HG03520 (cell line): ENCODE results near the gene GNG7.
"Not testable (repeated sequence)": the region's sequence is repeated elsewhere in the genome, so short reads cannot be mapped to it uniquely, and the experiment has no call there.

ENCODE experiments used
- ATAC-seq: cut with Tn5 transposase; IDR thresholded peaks from one replicate; pipeline ENCODE4 v1.9.1; 2021; ENCODE audit warnings: mild to moderate bottlenecking, moderate library complexity; ENCODE audit not compliant: unreplicated experiment

Gene GNG7

DNA sequence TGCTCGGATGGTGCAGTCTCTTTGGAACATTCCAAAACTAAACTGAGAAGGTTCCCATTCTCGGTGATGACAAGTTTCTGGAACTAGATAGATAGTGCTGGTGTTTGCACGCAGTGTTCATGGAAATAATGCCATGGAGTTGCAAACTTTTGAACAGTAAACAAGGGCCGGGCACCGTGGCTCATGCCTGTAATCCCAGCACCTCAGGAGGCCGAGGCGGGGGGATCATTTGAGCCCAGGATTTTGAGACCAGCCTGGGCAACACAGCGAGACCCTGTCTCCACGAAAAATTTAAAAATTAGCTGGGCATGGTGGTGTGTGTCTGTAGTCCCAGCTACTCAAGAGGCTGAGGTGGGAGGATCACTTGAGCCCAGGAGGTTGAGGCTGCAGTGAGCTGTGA is 95.7 kb downstream of the GNG7 start:
- ATAC-seq = not testable (repeated sequence)

DNA sequence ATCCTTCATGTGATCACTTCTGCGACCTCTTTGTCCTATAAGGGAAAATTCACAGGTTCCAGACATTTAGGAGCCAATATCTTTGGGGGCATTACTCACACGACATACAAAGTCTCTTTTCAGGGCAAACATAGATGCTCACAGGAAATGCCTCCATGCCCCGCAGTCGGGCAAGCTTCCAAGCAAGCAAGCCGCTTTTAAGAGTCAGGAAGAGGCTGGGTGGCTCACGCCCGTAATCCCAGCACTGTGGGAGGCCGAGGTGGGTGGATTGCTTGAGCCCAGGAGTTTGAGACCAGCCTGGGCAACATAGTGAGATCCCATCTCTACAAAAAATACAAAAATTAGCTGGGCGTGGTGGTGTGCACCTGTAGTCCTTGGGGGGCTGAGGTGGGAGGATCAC is 96.6 kb downstream of the GNG7 start:
- ATAC-seq = not testable (repeated sequence)

DNA sequence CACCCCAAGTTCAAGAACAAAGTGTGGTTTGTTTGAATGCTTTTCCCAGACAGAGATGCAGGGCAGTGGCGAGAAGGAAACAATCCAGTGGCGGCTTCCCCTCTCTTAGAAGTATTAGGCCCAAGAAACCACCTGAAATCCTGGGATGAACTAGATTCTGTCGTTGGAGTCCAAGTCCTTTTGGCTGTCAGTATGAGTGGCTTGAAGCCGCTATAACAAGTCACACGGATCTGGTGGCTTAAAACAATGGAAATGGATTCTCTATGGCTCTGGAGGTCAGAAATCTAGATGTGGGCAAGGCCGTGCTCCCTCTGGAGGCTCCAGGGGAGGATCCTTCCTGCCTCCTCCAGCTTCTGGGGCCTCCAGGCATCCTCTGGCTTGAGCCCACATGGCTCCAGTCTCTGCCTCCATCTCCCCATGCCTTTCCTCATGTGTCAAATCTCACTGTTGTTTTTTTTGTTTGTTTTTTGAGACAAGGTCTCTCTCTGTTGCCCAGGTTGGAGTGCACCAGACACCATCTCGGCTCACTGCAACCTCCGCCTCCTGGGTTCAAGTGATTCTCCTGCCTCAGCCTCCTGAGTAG is 97.7 kb downstream of the GNG7 start:
- no peak for ATAC-seq

DNA sequence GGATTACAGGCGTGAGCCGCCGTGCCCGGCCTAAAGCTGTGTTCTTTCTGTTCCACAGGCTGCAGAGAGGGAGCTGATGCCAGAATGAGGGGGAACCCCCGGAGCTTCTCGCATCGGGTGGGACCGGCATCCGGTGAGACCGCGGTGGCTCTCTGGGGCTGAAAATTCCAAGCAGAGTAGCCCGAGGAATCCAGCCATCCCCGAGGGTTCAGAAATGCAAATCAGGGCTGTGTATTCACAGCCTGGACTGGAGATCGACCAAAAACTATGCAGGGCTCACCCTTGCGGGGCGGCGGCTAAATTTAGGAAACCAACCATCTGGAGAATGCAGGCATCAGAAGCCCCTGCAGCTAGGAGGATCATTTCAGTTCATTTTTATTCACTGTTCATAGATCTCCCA is 99.2 kb downstream of the GNG7 start:
- ATAC-seq = no peak

DNA sequence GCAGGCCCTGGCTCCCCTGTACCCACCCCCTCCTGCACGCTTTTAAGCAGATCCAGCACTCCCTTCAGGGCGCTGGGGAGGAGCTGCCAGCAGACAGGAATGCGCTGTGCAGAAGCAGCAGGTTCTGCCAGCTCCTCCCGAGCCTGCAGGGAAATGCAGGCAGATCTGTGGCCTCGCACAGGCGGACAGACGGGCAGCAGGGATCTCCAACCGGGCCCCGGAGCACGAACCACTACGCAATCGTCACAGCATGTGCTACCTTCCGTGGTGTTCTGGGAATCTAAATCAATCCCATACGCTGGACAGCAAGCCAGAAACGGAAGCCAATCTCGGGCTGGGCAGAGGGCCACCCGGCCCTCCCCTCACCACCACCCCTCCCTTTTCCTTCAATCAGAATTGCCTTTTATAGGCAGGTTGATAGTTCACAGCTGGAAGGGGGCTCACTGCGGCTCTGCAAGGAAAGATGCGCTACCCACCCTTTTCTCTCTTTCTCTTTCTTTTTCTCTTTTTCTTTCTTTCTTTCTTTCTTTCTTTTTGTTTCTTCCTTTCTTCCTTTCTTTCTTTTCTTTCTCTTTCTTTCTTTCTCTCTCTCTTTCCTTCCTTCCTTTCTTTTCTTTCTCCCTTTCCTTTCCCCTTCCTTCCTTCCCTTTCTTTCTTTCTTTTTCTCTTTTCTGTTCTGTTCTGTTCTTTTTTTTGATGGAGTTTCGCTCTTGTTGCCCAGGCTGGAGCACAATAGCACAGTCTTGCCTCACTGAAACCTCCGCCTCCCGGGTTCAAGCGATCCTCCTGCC is 99.9 kb downstream of the GNG7 start:
- no peak for ATAC-seq

DNA sequence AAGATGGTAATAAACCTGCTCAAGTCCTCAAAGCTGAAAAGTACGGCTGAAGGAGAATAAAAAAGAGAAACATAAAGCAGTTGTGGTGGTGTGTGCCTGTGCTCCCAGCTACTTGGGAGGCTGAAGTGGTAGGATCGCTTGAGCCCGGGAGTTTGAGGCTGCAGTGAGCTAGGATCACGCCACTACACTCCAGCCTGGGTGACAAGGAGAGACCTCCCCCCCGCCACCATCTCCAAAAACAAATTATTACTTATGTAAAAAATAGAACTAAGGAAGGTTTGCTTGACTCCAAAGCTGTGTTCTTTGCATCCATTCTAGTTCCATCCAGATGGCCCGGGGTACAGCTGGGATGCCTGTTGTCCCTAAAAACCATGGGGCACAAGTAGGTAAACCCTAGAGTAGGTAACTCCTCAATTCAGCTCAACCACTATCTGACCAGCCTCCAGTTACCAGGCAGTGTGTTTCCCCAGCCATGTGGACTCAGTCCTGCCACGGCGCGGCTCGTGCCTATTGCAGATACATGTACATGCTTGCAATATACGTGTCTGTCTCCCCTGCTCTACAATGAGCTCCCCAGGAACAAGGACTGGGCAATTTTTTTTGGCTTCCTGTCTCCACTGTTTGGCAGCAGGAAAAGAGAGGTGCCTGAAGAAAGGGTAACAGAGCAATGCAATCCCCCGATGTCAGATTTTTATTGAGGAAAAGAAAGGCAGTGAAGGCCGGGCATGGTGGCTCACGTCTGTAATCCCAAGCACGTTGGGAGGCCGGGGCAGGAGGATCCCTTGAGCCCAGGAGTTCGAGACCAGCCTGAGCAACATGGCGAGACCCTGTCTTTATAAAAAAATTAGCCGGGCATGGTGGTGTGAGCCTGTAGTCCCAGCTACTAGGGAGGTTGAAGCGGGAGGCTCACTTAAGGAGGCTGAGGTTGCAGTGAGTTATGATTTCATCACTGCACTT is 101.3 kb downstream of the GNG7 start:
- no peak for ATAC-seq

DNA sequence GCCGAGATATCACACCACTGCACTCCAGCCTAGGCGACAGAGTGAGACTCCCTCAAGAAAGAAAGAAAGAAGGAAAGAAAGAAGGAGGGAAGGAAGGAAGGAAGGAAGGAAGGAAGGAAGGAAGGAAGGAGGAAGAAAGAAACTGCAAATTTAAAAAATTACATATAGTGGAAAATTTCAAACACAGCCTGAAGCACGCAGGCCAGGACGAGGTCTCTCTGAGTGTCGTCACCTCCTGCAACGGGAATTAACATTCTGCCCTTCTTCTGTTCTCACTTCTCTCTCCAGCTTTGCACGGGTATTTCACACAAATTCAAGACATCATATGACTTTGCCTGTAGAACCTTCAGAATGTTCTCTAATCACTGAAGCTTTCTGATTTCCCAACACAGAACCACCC is 108.2 kb downstream of the GNG7 start:
- ATAC-seq = no peak

DNA sequence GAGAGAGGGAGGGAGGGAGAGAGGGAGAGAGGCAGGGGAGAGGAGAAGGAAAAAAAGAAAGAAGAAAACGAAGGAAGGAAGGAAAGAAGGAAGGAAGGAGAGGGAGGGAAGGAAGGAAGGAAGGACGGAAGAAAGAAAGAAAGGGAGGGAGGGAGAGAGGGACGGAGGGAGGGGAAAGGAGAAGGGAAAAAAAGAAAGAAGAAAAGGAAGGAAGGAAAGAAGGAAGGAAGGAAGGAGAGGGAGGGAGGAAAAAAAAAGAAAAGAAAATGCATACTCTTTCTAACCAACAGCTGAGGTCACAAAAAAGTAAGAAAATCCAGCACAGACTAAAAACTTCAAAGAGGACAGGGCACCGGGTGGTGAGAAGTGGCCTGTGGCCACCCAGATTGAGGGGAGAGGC is 109.7 kb downstream of the GNG7 start:
- ATAC-seq = no peak

DNA sequence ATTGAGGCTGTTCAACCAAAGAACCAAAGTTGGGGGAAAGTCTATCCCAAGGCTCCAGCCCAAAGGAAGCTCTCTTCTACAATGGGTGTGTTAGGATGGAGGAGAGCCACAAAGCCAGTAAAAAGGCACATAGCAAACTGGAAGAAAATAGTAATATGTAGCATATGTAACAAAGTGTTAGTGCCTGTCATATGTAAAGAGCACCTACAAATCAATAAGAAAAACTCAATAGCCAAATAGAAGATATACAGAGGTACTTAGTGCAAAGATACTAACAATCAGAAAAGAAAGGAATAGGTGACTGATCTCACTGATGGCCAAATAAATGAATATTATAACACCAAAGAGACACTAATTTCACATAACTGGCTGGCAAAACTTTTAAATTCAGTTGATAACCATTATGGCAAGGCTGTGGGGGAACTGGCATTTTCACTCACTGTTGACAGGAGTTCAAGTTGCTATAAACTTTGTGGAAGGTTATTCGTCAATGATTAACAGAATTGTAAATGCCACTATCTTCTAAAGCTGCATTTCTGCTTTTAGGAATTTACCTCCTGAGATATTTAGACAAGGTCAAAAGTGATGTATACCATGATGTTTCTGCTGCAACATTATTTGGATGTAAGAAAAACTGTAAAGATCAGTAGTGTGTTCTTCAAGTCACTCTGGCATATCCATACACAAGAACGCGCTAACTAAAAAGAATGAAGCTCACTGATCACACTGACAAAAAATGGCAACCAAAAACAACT is 110.8 kb downstream of the GNG7 start:
- ATAC-seq = no peak

DNA sequence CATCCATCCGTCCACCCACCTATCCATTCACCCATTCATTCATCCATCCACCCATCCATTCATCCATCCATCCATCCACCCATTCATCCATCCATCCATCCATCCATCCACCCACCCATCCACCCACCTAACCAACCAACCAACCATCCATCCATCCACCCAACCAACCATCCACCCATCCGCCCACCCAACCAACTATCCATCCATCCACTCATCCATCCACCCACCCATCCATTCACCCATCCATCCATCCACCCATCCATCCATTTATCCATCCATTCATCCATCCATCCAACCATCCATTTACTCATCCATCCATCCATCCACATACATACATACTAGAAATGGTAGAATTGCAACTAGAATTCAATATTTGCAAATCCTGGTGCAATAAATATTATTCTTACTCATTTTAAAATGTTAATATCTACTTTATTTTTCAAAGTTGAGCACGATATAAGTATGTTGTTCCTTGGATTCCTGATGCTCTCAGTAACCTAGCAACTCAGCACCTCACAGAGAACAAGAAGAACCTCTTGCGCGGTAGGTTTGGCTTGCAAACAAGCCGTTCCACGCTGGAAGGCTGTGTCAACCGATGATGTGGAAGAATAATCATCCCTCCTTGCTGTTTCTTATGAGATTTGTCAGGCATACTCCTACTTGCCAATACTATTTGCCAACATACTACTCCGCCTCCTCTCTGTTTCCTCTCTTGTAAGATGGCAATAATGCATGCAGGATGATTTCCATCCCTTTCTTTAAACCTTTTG is 111.7 kb downstream of the GNG7 start:
- no peak for ATAC-seq

DNA sequence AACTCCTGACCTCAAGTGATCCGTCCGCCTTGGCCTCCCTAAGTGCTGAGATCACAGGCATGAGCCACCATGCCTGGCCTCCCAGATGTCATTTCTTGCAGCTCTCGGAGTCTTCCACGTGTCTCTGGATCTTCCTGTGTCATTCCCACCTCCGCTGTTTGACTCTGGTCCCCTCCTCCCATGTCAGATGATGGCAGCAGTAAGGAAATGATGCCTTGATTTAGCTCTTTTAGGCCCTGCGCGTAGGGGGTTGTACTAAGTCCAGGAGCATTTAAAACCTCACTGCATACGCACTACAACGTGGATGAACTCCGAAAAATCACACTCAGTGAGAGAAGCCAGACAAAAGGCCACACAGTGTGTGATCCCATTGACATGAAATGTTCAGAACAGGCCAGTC is 113.1 kb downstream of the GNG7 start:
- no peak for ATAC-seq

DNA sequence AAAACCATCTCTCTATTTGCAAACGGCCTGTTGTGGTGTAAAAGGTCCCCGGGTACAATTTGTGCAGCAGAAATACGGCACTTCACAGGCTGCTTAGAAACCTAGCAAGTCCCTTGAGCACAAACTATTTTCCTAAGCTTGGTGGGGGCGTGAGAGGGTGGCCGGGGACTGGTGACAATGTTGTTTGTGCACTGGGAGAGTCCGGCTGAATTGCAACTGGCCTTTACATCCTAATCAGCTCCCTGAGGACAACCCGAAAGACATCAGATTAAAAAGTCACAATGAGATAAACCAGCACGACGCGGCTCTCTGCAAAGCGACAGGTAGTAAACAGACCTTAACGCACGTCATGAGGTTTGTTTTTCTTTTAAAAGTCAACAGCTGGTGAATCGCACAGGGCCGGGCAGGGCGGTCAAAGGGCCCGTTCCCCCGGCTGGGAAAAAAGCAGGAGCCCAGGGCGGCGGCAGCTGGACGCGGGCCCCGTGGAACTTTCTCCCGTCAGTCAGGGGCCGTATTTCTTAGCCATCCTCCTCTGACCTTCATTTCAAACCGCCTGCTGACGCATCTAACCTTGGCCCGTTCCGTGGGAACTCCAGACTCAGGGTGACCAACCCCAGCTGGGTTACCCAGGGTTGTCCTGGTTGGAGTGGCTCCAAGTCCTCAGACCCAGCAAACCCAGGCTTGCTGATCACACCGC is 114.3 kb downstream of the GNG7 start:
- no peak for ATAC-seq

DNA sequence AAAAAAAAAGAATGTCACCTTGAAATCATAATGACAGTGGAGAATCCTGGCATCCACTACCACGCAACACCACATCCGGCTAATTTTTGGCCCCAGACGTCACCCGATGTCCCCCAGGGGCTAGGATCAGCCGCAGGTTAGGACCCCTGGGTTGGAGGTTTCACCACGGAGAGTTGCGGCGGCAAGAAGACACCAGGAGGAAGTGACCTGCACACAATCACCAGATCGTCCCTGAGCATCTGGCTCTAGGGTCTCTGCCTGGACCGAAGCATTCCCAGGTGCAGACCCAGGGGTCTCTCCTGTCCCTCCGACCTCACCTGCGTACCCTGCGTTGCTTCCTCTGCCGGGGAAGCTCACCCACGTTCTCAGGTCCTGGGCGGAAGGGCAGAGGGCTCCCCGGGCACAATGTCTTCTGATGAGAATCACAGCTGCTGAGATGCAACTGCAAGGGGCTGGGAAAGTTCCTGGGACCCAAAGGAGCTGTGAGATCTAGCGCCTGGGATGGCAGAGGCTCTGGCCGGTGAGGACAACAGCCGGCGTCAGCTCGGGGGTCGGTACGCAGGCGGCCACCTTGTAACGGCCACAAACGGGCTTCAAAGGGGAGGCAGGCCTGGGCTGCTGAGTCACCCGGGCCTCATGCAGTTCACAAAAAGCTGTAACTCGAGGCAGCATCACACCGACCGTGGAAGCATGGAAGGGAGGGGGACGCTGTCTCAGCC is 115.3 kb downstream of the GNG7 start:
- no peak for ATAC-seq

DNA sequence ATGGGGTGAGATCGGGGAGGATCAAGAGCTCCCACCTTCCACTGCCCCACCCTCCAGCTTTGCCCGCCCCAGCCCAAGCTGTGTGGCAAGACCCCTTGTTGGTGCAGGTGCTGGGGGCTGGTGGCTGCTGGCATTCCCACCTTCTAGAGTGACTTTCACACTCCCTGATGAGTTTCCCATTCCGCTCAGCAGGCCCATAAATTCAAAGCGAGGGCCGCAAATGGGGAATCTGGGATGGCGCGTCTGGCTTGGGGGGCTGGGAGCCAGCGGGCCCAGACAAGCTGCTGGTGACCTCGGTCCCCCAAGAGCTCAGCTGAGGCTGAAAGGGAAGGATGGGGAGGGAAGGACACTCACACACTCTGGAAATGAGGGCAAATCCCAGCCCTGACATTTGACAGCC is 116.3 kb downstream of the GNG7 start:
- ATAC-seq = no peak

DNA sequence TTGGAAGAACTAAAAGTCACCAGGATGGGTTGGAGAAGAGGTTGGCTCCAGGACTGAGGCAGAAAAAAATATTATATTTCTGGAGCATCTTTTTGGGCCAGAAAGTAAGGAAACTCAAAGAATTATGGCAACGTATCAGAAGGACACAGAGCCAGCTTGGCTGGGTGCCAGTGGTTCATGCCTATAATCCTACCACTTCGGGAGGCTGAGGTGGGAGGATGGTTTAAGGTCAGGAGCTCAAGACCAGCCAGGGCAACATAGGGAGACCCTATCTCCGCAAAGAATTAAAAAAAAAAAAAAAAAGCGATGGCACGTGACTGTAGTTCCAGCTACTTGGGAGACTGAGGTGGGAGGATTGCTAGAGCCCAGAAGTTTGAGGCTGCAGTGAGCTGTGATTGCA is 118.5 kb downstream of the GNG7 start:
- ATAC-seq = no peak

DNA sequence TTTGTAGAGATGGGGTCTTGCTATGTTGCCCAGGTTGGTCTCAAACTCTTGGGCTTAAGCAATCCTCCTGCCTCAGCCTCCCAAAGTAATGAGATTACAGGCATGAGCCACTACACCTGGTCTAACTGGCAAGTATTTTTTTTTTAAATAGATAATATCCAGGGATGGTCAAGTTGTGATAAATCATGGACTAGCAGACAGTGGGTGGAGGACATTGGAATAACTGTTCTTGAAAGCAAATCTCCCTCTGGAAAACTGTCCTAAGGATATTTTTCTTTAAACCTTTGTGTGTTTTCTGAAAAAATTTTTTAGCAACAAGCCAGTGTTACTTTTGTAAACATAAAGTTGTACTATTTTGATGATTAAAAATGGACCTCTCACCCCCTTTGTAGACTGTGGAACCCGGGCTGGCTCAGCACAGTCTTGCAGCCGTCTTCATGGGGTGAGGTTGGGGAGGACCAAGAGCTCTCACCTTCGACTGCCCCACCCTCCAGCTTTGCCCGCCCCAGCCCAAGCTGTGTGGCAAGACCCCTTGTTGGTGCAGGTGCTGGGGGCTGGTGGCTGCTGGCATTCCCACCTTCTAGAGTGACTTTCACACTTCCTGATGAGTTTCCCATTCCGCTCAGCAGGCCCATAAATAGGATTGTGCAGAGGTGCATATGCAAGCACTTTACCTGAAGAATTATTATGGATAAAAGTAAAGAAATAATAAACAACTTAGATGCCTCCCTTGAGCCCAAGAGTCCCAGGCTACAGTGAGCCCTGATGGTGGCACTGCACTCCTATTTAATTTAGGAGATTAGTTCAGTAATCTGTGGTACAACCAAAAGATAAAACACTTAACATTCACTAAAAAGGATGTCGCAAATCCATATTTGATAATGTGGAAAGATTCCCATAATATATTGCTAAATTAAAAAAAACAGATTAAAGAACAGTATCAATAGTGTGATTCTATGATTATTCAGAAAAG is 119.2 kb downstream of the GNG7 start:
- no peak for ATAC-seq

DNA sequence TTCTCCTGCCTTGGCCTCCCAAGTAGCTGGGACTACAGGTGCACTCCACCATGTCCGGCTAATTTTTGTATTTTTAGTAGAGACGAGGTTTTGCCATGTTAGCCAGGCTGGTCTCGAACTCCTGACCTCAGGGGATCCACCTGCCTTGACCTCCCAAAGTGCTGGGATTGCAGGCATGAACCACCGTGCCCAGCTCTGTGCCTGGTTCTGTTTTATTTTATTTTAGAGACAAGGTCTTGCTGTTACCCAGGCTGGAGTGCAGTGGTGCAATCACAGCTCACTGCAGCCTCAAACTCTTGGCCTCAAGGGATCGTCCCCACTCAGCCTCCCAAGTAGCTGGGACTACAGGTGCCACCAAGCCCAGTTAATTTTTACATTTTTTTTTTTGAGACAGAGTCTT is 122.1 kb downstream of the GNG7 start:
- not testable (repeated sequence) for ATAC-seq
